Right lung (tissue), 5 donors: ENCODE results near the gene RNF13. TPM values are rescaled to one million over a fixed set of nuclear protein-coding genes. Genes with fewer than 3 reads are reported as not detected.
A peak's percentile ranks its signal among the peaks of the same experiment; 100 is the strongest.
"Not testable (repeated sequence)": the region's sequence is repeated elsewhere in the genome, so short reads cannot be mapped to it uniquely, and the experiment has no call there.

Source experiments
- DNase-seq, 2 donors: peaks; one replicate each; pipeline ENCODE4 v3.0.0-alpha.2; 2013
- polyA plus RNA-seq, 5 donors: library from polyadenylated mRNA; unstranded; fragments of 120-200 nt; gene quantifications; one replicate each; pipeline versions ENCODE4 v1.2.1 to v1.2.3, GENCODE V29; 2013; ENCODE audit warnings: inconsistent platforms in 1 of 5, low replicate concordance in 1 of 5; ENCODE audit not compliant: insufficient read length in 5 of 5, insufficient read depth in 1 of 5

The RNF13 gene
- polyA plus RNA-seq, 5 donors: 57.4 to 84.6 (median 79.5) TPM

GRCh38 chr3:149943966-149944365 lies 131.0 kb downstream of the RNF13 start:
- DNase-seq: not testable (repeated sequence)

GRCh38 chr3:149947231-149947630 lies 134.2 kb downstream of the RNF13 start:
- no peak for DNase-seq

DNA sequence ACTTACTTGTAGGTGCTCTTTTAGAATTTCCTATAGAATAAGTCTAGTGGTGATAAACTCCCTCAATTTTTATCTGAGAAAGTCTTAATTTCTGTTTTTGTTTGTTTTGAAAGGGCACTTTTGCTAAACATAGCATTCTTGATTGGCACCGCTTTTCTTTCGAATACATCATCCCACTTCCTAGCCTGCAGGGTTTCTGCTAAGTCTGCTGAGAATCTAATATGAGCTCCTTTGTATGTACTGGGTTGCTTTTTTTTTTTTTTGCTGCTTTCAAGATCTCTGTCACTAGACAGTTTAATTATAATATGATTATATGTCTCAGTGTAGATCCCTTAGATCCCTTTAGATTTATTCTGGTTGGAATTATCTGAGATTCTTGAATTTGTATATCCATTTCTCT lies 136.2 kb downstream of the RNF13 start:
- no peak for DNase-seq

- no peak for DNase-seq
These were observed 141.8 kb downstream of the RNF13 start for GRCh38 chr3:149954812-149955211.

DNA sequence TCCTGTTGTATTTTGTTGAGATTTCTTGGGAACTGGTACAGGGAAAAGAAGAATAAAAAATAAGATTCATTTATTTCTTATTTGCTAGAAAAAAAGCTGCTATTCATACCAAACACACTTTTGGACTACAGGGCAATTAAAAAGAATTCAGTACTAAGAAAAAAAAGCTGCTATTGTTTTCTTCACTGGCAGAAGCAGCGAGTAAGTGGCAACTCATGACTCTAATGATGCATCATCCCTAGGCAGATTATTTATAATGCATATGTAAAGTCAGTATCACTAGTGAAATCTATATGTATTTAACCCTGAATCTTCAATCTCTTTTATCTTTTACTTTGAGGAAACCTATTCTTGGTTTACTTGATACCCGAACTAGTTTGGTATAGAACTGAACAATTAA lies 142.4 kb downstream of the RNF13 start:
- no peak for DNase-seq

DNA sequence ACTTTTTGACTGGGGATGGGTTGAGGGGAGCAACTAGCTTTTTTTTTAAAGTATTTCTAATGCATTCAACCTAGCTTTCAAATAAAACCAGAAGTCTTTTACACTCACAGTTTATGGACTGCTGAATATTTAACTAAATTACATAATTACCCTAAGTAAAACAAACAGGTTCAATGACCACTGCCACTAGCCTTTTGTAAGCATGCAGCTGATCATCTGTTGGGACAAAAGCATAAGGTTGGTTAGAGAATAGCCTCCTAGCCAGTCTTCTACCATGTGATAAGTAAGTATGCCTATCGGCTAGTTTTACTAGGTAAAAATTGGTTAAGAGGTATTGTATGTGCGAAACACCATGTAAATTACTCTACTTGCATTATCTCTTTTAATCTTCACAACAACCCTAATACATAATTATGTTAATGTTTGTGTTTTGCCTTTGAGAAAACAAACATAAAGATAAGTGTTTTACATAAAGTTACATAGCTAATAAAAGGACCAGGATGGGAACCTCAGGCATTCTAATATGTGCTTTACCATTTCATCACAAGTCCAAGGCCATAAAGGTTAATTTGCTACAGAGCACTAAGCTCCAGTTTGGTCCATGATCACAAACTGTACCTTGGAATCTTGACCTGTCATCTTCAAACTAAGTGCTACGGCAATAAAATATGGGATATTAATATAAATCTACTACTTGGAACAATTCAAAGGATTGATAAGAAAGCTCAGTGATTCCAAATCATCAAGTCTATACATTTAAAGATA lies 144.5 kb downstream of the RNF13 start:
- DNase-seq: no peak

- no peak for DNase-seq
These were observed 145.3 kb downstream of the RNF13 start for GRCh38 chr3:149958171-149958796.

DNA sequence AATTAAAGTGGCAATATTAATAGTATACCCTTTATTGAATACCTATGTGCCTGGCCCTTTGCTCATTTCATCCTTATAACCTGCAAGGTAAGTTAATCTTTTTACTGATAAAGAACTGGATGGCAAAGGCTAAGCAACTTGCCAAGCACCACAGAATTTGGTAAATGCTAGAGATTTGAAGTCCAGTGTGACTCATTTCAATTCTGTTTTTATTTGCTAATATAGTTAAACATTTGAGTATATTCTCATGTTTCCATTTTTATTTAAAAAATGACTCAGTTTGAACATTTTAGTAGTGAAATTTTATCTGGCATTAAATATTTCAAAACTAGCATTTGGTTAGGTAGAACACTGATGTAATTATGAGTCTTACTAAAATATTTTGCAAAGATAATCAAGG lies 146.4 kb downstream of the RNF13 start:
- DNase-seq: no peak

GRCh38 chr3:149963485-149963884 lies 150.5 kb downstream of the RNF13 start:
- no peak for DNase-seq

GRCh38 chr3:149964291-149964690 lies 151.3 kb downstream of the RNF13 start:
- DNase-seq: peak in 1 of 2 donors; percentile 32

- no peak for DNase-seq
These were observed 152.3 kb downstream of the RNF13 start for GRCh38 chr3:149965278-149965677.

DNA sequence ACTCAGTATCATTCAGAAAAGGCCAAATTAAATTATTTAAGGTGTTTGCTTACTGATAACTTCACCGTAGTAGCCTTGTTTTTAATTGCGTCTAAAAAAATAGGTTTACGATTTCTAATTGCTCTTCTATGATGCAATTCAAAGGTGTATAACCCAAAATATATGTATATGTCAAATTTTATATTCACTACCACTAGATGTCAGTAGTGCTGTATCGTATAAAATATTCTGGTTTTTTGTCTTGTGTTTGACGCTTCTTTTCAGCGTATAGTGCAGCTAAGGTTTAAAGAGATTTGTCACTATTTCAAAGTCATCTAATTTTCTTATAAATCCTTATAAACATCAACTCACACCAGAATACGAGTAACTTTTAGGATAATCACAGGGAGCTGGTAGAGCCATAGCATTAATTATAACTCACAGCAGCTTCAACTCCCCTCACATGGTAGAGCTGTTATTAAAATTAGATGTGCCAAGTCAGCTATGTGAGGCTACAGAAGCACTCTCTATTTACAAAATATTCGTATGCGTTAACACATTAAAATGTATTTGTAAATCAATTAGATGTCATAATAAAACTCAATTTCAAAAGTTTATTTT lies 154.2 kb downstream of the RNF13 start:
- peak; percentile 50 to 55 for DNase-seq

GRCh38 chr3:149968216-149968615 lies 155.2 kb downstream of the RNF13 start:
- DNase-seq: no peak

GRCh38 chr3:149969110-149969939 lies 156.3 kb downstream of the RNF13 start:
- peak; percentile 62 to 69 for DNase-seq

DNA sequence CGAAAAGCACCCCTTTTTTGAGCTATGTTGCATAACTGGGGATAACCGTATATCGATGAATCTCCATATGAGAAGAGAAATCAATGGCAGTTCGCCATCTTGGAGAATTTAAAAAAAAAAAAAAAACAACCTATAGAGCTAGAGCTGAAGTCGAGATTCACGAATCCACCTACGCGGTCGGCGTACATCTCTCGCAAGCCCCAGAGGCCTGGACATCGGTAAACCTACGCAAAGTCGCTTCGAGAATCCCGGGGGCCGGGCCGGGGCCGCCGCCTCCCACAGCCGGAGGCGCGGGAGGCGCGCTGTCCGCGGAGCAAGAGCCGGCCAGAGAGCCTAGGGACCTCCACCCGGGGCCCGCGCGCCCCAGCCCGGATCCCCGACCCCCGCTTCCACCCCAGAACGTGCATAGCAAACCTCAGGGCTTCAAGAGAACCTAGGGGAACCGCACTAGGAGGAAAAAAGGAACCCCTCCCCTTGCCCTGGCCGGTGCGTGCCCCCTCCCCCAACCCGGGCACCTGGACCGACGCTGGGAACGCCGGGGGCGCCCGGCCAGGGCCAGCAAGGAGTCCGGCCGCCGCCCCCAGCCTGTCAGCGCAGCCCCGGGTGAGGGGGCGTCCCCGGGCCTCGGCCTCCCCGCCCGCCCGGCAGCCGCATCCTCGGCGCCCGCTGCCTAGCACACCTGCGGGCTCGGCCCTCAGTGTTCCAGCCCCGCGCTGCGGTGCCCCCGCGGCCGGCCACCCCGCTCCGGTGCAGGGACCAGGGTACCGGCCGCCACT lies 157.1 kb downstream of the RNF13 start:
- DNase-seq: peak; percentile 92 to 94

GRCh38 chr3:149970716-149971402 lies 157.8 kb downstream of the RNF13 start, which contains the start of gene PFN2:
PFN2 (minus strand) TSS chr3:149970895; CDS start chr3:149970856, 39 bp downstream.
- DNase-seq: peak; percentile 90 to 92

GRCh38 chr3:149971403-149972075 lies 158.5 kb downstream of the RNF13 start:
- DNase-seq: peak; percentile 87

DNA sequence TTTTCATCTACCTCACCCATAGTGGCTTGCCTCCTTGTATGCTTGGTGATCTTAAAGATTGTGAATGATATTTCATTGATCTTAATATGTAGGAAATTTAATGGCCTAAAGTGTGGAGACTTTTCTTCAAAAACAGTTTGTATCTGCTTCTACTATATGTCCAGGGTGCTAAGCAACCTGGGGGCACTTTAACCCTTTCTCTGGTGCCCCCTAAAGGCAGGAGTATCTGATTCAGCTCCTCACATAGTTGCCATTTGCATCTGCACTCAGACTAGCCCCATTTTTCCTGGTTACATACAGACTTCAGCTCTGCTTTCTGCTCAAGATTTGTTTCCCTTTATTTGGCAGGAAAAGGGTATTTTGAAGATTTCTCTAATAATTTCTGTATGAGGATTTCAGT lies 162.9 kb downstream of the RNF13 start:
- DNase-seq: no peak

DNA sequence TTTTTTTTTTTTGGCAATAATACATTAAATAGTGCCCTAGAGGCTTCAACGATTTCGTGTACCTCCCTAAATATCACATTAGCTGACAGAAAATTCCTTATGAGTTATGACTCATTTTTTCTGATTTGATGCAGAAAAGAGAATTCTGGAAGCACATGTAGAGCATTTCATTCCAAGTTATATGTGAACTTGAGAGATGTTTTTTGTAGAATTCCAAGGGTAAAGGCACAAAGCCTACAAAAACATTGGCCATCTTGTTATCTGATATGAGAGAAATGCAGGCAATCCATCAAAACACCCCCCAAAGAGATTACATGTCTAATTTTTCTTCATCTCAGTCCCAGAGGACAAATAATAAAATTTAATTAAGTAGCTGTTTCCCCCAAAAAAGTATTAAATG lies 164.4 kb downstream of the RNF13 start:
- no peak for DNase-seq

DNA sequence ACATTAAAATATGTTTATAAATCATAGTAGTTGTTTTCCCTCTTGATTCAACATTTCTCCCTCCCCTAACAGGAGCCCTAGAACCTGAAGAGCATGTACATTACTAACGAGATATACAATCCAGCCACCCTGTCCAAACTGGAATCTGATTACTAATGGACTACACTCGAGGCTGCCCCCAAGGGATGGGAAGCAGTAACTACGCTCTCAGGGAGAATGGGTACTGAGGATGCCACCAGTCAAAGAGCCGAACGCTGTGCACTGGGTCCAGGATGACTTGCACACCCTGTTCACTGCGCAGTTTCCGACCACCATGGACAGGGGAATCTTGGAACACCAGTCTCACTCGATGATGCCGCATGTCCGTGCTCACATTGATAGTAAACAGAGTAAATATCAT lies 169.0 kb downstream of the RNF13 start:
- DNase-seq: not testable (repeated sequence)
